Nephron progenitor cell (in vitro differentiated cells): ENCODE measurements around the gene DCLK2.
A peak's percentile ranks its signal among the peaks of the same experiment; 100 is the strongest.

Experiments
- DNase-seq: peaks from one replicate; pipeline ENCODE4 v3.0.0; 2021
- H3K27ac Mint-ChIP-seq: 2 replicates; pipeline ENCODE4 v1.8.0; 2021; ENCODE audit warnings: mild to moderate bottlenecking, moderate library complexity, mixed read lengths
- H3K27me3 Mint-ChIP-seq: 2 replicates; pipeline ENCODE4 v1.8.0; 2021; ENCODE audit warnings: mild to moderate bottlenecking, low read depth, mixed read lengths; ENCODE audit not compliant: poor library complexity
- H3K36me3 Mint-ChIP-seq: 2 replicates; pipeline ENCODE4 v1.8.0; 2021; ENCODE audit warnings: low read depth, mixed read lengths
- H3K4me1 Mint-ChIP-seq: 2 replicates; pipeline ENCODE4 v1.8.0; 2021; ENCODE audit warnings: mixed read lengths
- H3K4me3 Mint-ChIP-seq: 2 replicates; pipeline ENCODE4 v1.8.0; 2021; ENCODE audit warnings: mild to moderate bottlenecking, moderate library complexity, mixed read lengths
- H3K9me3 Mint-ChIP-seq: 2 replicates; pipeline ENCODE4 v1.8.0; 2021; ENCODE audit warnings: mild to moderate bottlenecking, moderate library complexity, mixed read lengths
- CTCF ChIP-seq: fragments of 200-600 bp; sonication (generic); IDR thresholded peaks from 2 replicates; pipeline ENCODE4 v1.5.0; 2021; ENCODE audit warnings: antibody characterized with exemption

DCLK2 gene

GRCh38 chr4:150256225-150256620 lies 178.0 kb downstream of the DCLK2 start:
- no peak for DNase-seq
- peaks cover 17% of the 10 kb centered on the region for H3K27me3 Mint-ChIP-seq
- no peak for TF ChIP-seq CTCF
- peaks cover 73% of the 10 kb centered on the region for H3K4me1 Mint-ChIP-seq
- peaks cover 9% of the 10 kb centered on the region for H3K9me3 Mint-ChIP-seq
- no peak overlapping the region for H3K4me3 Mint-ChIP-seq
- H3K27ac Mint-ChIP-seq, result peak overlapping the region; percentile 57
- H3K36me3 Mint-ChIP-seq, result peaks cover 36% of the 10 kb centered on the region

- H3K4me3 Mint-ChIP-seq, result no peak overlapping the region
- peaks cover 17% of the 10 kb centered on the region for H3K27me3 Mint-ChIP-seq
- H3K4me1 Mint-ChIP-seq, result peaks cover 72% of the 10 kb centered on the region
- TF ChIP-seq CTCF, result no peak
- peaks cover 9% of the 10 kb centered on the region for H3K9me3 Mint-ChIP-seq
- no peak overlapping the region for H3K27ac Mint-ChIP-seq
- H3K36me3 Mint-ChIP-seq, result peaks cover 38% of the 10 kb centered on the region
- no peak for DNase-seq
These were observed 178.8 kb downstream of the DCLK2 start for GRCh38 chr4:150256841-150257730.

- H3K4me3 Mint-ChIP-seq, result no peak overlapping the region
- TF ChIP-seq CTCF, result no peak
- H3K9me3 Mint-ChIP-seq, result peaks cover 9% of the 10 kb centered on the region
- no peak for DNase-seq
- H3K4me1 Mint-ChIP-seq, result peaks cover 69% of the 10 kb centered on the region
- peaks cover 15% of the 10 kb centered on the region for H3K27me3 Mint-ChIP-seq
- H3K27ac Mint-ChIP-seq, result no peak overlapping the region
- peaks cover 36% of the 10 kb centered on the region for H3K36me3 Mint-ChIP-seq
These were observed 180.3 kb downstream of the DCLK2 start for GRCh38 chr4:150258569-150258968.

GRCh38 chr4:150259861-150260567 lies 181.8 kb downstream of the DCLK2 start:
- TF ChIP-seq CTCF, result no peak
- Mint-ChIP-seq H3K27ac (no peak overlapping the region), H3K9me3 (no peaks in the 10 kb centered on the region), H3K27me3 (peaks cover 14% of the 10 kb centered on the region), H3K36me3 (peaks cover 29% of the 10 kb centered on the region), H3K4me1 (peaks cover 63% of the 10 kb centered on the region), H3K4me3 (no peak overlapping the region)
- DNase-seq, result no peak

GRCh38 chr4:150261571-150261970 lies 183.3 kb downstream of the DCLK2 start:
- Mint-ChIP-seq H3K4me3 (no peak overlapping the region), H3K27ac (peak overlapping the region; percentile 47), H3K4me1 (peaks cover 53% of the 10 kb centered on the region), H3K9me3 (peaks cover 4% of the 10 kb centered on the region), H3K36me3 (peaks cover 36% of the 10 kb centered on the region), H3K27me3 (peaks cover 5% of the 10 kb centered on the region)
- no peak for TF ChIP-seq CTCF
- DNase-seq, result no peak
